ENCODE data around the gene AHNAK.

The AHNAK gene

DNA sequence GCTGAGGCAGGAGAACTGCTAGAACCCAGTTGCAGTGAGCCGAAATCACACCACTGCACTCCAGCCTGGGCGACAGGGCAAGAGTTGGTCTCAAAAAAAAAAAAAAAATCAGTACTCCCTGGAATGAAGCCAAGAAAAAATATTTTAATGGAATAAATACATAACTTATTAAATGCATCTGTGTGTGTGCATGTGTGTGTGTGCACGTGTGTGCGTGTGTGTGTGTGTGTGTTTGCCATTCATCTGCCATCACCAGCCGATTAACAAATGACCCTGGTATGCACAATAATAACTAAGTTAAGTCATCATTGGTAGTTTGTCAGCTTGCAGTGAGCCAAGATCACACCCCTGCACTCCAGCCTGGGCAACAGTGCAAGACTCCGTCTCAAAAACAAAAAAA is 162.8 kb downstream of the AHNAK start:
- no peak for TF ChIP-seq CTCF (conservative IDR thresholded peaks at IDR 0.05; ENCODE audit: low read depth, low read length)
- no peak overlapping the region for H3K4me3 ChIP-seq (ENCODE audit: low read length)
- DNase-seq (ENCODE audit: low read depth), result no peak

All from retinal pigment epithelial cell (primary cell).